B cell (primary cell): ENCODE data around the gene SPECC1L.

ENCODE experiments used
- CTCF ChIP-seq: fragments of 200-600 bp; IDR thresholded peaks from one replicate; pipeline ENCODE4 v1.8.0; 2022; ENCODE audit warnings: antibody characterized with exemption, mild to moderate bottlenecking
- EZH2 ChIP-seq: IDR thresholded peaks from 2 replicates; pipeline ENCODE4 v1.6.1; 2012; ENCODE audit warnings: borderline replicate concordance, low read depth, mild to moderate bottlenecking, moderate library complexity, low read length; ENCODE audit not compliant: insufficient read depth, poor library complexity, severe bottlenecking

- TF ChIP-seq CTCF = no peak
- no peak for TF ChIP-seq EZH2
These were observed 162.6 kb downstream of the SPECC1L start for GRCh38 chr22:24433001-24433827.
